Mucosa of stomach (tissue), 1 donor: ENCODE measurements around the gene SMIM14.
"Not testable (repeated sequence)": the region's sequence is repeated elsewhere in the genome, so short reads cannot be mapped to it uniquely, and the experiment has no call there.

Source experiments
- H3K27me3 ChIP-seq: one replicate; pipeline ENCODE4 v1.7.0; 2013; ENCODE audit warnings: mild to moderate bottlenecking, low read length; ENCODE audit not compliant: control insufficient read depth, insufficient read depth
- H3K36me3 ChIP-seq: one replicate; pipeline ENCODE4 v1.7.0; 2013; ENCODE audit warnings: low read length; ENCODE audit not compliant: control insufficient read depth, insufficient read depth
- H3K4me1 ChIP-seq: one replicate; pipeline ENCODE4 v1.7.0; 2013; ENCODE audit warnings: mild to moderate bottlenecking, low read length; ENCODE audit not compliant: control insufficient read depth, insufficient read depth
- H3K4me3 ChIP-seq: one replicate; pipeline ENCODE4 v1.7.0; 2013; ENCODE audit warnings: low read length
- H3K9ac ChIP-seq: one replicate; pipeline ENCODE4 v1.7.0; 2013; ENCODE audit warnings: mild to moderate bottlenecking, low read length, moderate library complexity
- H3K9me3 ChIP-seq: one replicate; pipeline ENCODE4 v1.7.0; 2013; ENCODE audit warnings: mild to moderate bottlenecking, low read length, moderate library complexity; ENCODE audit not compliant: control insufficient read depth
- donor health status: Pancreatic carcinoma.

SMIM14 gene

GRCh38 chr4:39502664-39503035, 136.0 kb downstream of the SMIM14 start:
- H3K9me3 ChIP-seq, H3K36me3 ChIP-seq, H3K9ac ChIP-seq, H3K4me3 ChIP-seq, H3K27me3 ChIP-seq, H3K4me1 ChIP-seq: not testable (repeated sequence)

GRCh38 chr4:39502019-39502663, 136.5 kb downstream of the SMIM14 start:
- Histone ChIP-seq H3K9me3 (no peaks in the 10 kb centered on the region), H3K4me1 (no peaks in the 10 kb centered on the region), H3K27me3 (no peaks in the 10 kb centered on the region), H3K9ac (no peak overlapping the region), H3K36me3 (peaks cover 5% of the 10 kb centered on the region), H3K4me3 (no peak overlapping the region)

- Histone ChIP-seq H3K9ac (no peak overlapping the region), H3K4me1 (no peaks in the 10 kb centered on the region), H3K9me3 (no peaks in the 10 kb centered on the region), H3K4me3 (no peak overlapping the region), H3K36me3 (no peaks in the 10 kb centered on the region), H3K27me3 (no peaks in the 10 kb centered on the region)
These were observed 140.0 kb downstream of the SMIM14 start for GRCh38 chr4:39498727-39499020.

- no peaks in the 10 kb centered on the region for H3K36me3 ChIP-seq
- H3K9ac ChIP-seq = no peak overlapping the region
- H3K9me3 ChIP-seq = no peaks in the 10 kb centered on the region
- no peak overlapping the region for H3K4me3 ChIP-seq
- H3K4me1 ChIP-seq = no peaks in the 10 kb centered on the region
- H3K27me3 ChIP-seq = no peaks in the 10 kb centered on the region
These were observed 140.5 kb downstream of the SMIM14 start for GRCh38 chr4:39497909-39498726.
